OCI-LY1 (cell line): ENCODE results near the gene RAPGEF1.

Experiments
- CTCF ChIP-seq: fragments of 200-600 bp; sonication (generic), shearing (Covaris generic); IDR thresholded peaks from 2 replicates; pipeline ENCODE4 v1.5.1; 2017; ENCODE audit warnings: mild to moderate bottlenecking, antibody characterized with exemption, low read length, moderate library complexity, mixed read lengths
- EZH2 ChIP-seq: fragments of 200-600 bp; sonication (generic), shearing (Covaris generic); IDR thresholded peaks from 2 replicates; pipeline ENCODE4 v1.8.0; 2017; ENCODE audit warnings: borderline replicate concordance, mixed run types, mild to moderate bottlenecking, antibody characterized with exemption, low read length, moderate library complexity, mixed read lengths

GRCh38 chr9:131613921-131614320 is 126.0 kb downstream of the RAPGEF1 start:
- no peak for TF ChIP-seq CTCF
- TF ChIP-seq EZH2 = no peak
